ENCODE data around the gene TRPT1.
A peak's percentile ranks its signal among the peaks of the same experiment; 100 is the strongest.

TRPT1 gene

GRCh38 chr11:64245797-64246620 lies 20.0 kb upstream of the TRPT1 start:
- Histone ChIP-seq H3K9me3 (ENCODE audit: control insufficient read depth in 5 of 5, low read length in 5 of 5) (no peaks in the 10 kb centered on the region), H3K4me3 (ENCODE audit: low read depth in 1 of 5, low read length in 5 of 5) (peak overlapping the region; percentile 63 to 73 (median 72)), H3K27me3 (ENCODE audit: control insufficient read depth in 5 of 5, insufficient read depth in 4 of 5, low read length in 5 of 5) (peaks cover 0 to 2% (median 0%) of the 10 kb centered on the region in 5 donors), H3K4me1 (ENCODE audit: control insufficient read depth in 5 of 5, insufficient read depth in 5 of 5, low read length in 5 of 5) (peaks cover 2 to 63% (median 54%) of the 10 kb centered on the region in 5 donors), H3K9ac (ENCODE audit: low read length in 5 of 5) (peak overlapping the region in 4 of 5 donors; percentile 54 to 75 (median 62)), H3K36me3 (ENCODE audit: control insufficient read depth in 5 of 5, insufficient read depth in 5 of 5, low read length in 5 of 5) (peaks cover 0 to 14% (median 11%) of the 10 kb centered on the region in 5 donors), H3K27ac (ENCODE audit: low read depth, low read length) (peak overlapping the region; percentile 89)

DNA sequence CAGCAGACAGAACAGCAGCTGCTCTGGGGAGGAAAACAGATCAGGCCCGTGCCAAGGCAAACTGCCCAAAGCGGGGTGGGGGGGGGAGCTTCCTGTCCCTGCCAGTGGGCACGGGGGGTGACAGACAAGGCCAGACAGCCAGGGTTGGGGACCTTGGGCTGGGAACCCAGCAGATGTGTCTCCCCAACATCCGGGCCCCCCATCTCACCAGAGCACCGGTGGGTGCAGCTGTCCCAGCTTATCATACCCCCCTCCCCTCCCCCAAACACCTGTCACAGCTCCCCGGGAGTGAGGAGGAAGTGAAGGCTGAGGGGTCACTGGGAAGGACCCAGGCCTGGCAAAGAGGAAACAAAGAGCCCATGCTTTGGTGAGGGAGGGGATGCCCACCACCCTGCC lies 19.4 kb upstream of the TRPT1 start:
- Histone ChIP-seq H3K9ac (ENCODE audit: low read length in 5 of 5) (peak overlapping the region in 3 of 5 donors; percentile 54 to 75 (median 60)), H3K27me3 (ENCODE audit: control insufficient read depth in 5 of 5, insufficient read depth in 4 of 5, low read length in 5 of 5) (peaks cover 0 to 7% (median 0%) of the 10 kb centered on the region in 5 donors), H3K36me3 (ENCODE audit: control insufficient read depth in 5 of 5, insufficient read depth in 5 of 5, low read length in 5 of 5) (peaks cover 0 to 15% (median 11%) of the 10 kb centered on the region in 5 donors), H3K4me1 (ENCODE audit: control insufficient read depth in 5 of 5, insufficient read depth in 5 of 5, low read length in 5 of 5) (peaks cover 8 to 60% (median 50%) of the 10 kb centered on the region in 5 donors), H3K4me3 (ENCODE audit: low read depth in 1 of 5, low read length in 5 of 5) (peak overlapping the region; percentile 56 to 73 (median 68)), H3K27ac (ENCODE audit: low read depth, low read length) (peak overlapping the region; percentile 89), H3K9me3 (ENCODE audit: control insufficient read depth in 5 of 5, low read length in 5 of 5) (no peaks in the 10 kb centered on the region)

- Histone ChIP-seq H3K27ac (ENCODE audit: low read depth, low read length) (peak overlapping the region; percentile 89), H3K36me3 (ENCODE audit: control insufficient read depth in 5 of 5, insufficient read depth in 5 of 5, low read length in 5 of 5) (peaks cover 0 to 15% (median 11%) of the 10 kb centered on the region in 5 donors), H3K4me3 (ENCODE audit: low read depth in 1 of 5, low read length in 5 of 5) (peak overlapping the region; percentile 35 to 73 (median 68)), H3K9me3 (ENCODE audit: control insufficient read depth in 5 of 5, low read length in 5 of 5) (no peaks in the 10 kb centered on the region), H3K4me1 (ENCODE audit: control insufficient read depth in 5 of 5, insufficient read depth in 5 of 5, low read length in 5 of 5) (peaks cover 10 to 65% (median 53%) of the 10 kb centered on the region in 5 donors), H3K9ac (ENCODE audit: low read length in 5 of 5) (peak overlapping the region in 4 of 5 donors; percentile 51 to 75 (median 57)), H3K27me3 (ENCODE audit: control insufficient read depth in 5 of 5, insufficient read depth in 4 of 5, low read length in 5 of 5) (peaks cover 0 to 7% (median 0%) of the 10 kb centered on the region in 5 donors)
Observed at GRCh38 chr11:64244966-64245365, 19.0 kb upstream of the TRPT1 start.

DNA sequence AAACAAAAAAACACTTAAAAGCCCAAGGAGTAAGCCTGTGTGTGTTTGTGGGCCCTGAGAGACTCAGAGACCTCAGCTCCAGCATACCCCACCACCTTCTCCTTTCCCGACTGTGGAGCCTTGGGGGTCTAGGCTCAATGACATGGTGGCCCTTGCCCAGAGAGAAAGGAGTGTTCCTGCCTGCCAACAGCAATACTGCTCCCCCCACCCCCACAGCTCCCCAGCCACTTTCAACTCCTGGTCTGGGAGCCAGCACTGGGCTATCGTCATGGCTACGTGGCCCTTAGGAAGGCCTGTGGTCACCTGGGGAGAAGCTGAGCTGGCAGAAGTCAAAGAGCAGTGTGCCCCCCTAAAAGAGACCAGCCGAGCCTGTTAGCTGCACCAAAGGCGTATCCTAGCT lies 18.1 kb upstream of the TRPT1 start:
- peaks cover 0 to 7% (median 0%) of the 10 kb centered on the region in 5 donors for H3K27me3 ChIP-seq (ENCODE audit: control insufficient read depth in 5 of 5, insufficient read depth in 4 of 5, low read length in 5 of 5)
- H3K36me3 ChIP-seq (ENCODE audit: control insufficient read depth in 5 of 5, insufficient read depth in 5 of 5, low read length in 5 of 5), result peaks cover 0 to 16% (median 12%) of the 10 kb centered on the region in 5 donors
- H3K27ac ChIP-seq (ENCODE audit: low read depth, low read length), result peak overlapping the region; percentile 54
- no peaks in the 10 kb centered on the region for H3K9me3 ChIP-seq (ENCODE audit: control insufficient read depth in 5 of 5, low read length in 5 of 5)
- H3K9ac ChIP-seq (ENCODE audit: low read length in 5 of 5), result no peak overlapping the region
- H3K4me3 ChIP-seq (ENCODE audit: low read depth in 1 of 5, low read length in 5 of 5), result no peak overlapping the region
- peaks cover 10 to 70% (median 53%) of the 10 kb centered on the region in 5 donors for H3K4me1 ChIP-seq (ENCODE audit: control insufficient read depth in 5 of 5, insufficient read depth in 5 of 5, low read length in 5 of 5)

DNA sequence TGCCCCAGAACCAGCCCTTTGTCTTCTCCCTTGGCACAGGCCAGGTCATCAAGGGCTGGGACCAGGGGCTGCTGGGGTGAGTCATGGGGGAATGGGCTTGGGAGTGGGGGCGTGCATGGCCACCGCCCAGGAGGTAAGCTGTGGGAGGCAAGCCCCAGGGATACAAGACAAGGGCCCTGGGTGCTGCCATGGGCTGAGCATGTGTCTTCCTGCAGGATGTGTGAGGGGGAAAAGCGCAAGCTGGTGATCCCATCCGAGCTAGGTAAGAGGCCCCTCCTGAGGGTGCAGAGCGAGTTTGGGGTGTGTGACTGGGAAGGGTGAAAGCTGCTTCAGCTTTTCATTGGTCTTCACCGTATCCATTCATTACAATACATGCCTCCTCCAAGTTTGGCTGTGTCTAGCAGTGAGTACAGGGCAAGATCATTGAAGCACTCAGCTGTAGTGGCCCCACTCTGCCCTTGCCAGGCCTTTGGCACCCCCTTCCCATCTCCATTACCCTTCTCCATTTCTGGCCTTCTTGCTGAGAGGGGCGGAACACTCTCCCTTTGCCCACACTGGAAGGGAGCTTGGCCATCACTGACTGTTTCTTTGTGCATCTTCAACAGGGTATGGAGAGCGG lies 17.4 kb upstream of the TRPT1 start:
- Histone ChIP-seq H3K4me3 (ENCODE audit: low read depth in 1 of 5, low read length in 5 of 5) (no peak overlapping the region), H3K9ac (ENCODE audit: low read length in 5 of 5) (peak overlapping the region in 1 of 5 donors; percentile 39)

GRCh38 chr11:64241491-64242374 lies 15.7 kb upstream of the TRPT1 start:
- peaks cover 7 to 62% (median 42%) of the 10 kb centered on the region in 5 donors for H3K4me1 ChIP-seq (ENCODE audit: control insufficient read depth in 5 of 5, insufficient read depth in 5 of 5, low read length in 5 of 5)
- H3K27ac ChIP-seq (ENCODE audit: low read depth, low read length), result peak overlapping the region; percentile 99
- H3K36me3 ChIP-seq (ENCODE audit: control insufficient read depth in 5 of 5, insufficient read depth in 5 of 5, low read length in 5 of 5), result peaks cover 0 to 39% (median 34%) of the 10 kb centered on the region in 5 donors
- peak overlapping the region in 4 of 5 donors; percentile 77 to 88 (median 82) for H3K9ac ChIP-seq (ENCODE audit: low read length in 5 of 5)
- no peaks in the 10 kb centered on the region for H3K9me3 ChIP-seq (ENCODE audit: control insufficient read depth in 5 of 5, low read length in 5 of 5)
- peaks cover 0 to 7% (median 0%) of the 10 kb centered on the region in 5 donors for H3K27me3 ChIP-seq (ENCODE audit: control insufficient read depth in 5 of 5, insufficient read depth in 4 of 5, low read length in 5 of 5)
- peak overlapping the region; percentile 29 to 86 (median 79) for H3K4me3 ChIP-seq (ENCODE audit: low read depth in 1 of 5, low read length in 5 of 5)

More for the DNA sequence above, 17.4 kb upstream of the TRPT1 start:
- Histone ChIP-seq H3K9me3 (ENCODE audit: control insufficient read depth in 5 of 5, low read length in 5 of 5) (no peaks in the 10 kb centered on the region), H3K27ac (ENCODE audit: low read depth, low read length) (peak overlapping the region; percentile 54), H3K4me1 (ENCODE audit: control insufficient read depth in 5 of 5, insufficient read depth in 5 of 5, low read length in 5 of 5) (peaks cover 10 to 70% (median 53%) of the 10 kb centered on the region in 5 donors), H3K36me3 (ENCODE audit: control insufficient read depth in 5 of 5, insufficient read depth in 5 of 5, low read length in 5 of 5) (peaks cover 0 to 23% (median 20%) of the 10 kb centered on the region in 5 donors), H3K27me3 (ENCODE audit: control insufficient read depth in 5 of 5, insufficient read depth in 4 of 5, low read length in 5 of 5) (peaks cover 0 to 7% (median 0%) of the 10 kb centered on the region in 5 donors)

DNA sequence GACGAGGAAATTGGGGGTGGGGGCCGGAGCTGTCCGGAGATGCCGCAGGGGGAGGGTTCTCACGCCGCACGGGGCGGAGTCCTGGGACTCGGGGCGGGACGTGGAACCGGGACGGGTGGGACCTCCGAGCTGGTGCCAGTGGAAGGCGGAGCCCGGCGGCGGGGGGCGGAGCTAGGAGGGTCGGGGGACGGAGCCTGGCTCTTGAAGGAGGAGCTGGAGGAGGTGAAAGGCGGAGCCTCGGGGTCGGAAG lies 15.2 kb upstream of the TRPT1 start:
- peaks cover 7 to 61% (median 40%) of the 10 kb centered on the region in 5 donors for H3K4me1 ChIP-seq (ENCODE audit: control insufficient read depth in 5 of 5, insufficient read depth in 5 of 5, low read length in 5 of 5)
- no peaks in the 10 kb centered on the region for H3K9me3 ChIP-seq (ENCODE audit: control insufficient read depth in 5 of 5, low read length in 5 of 5)
- peaks cover 0 to 7% (median 0%) of the 10 kb centered on the region in 5 donors for H3K27me3 ChIP-seq (ENCODE audit: control insufficient read depth in 5 of 5, insufficient read depth in 4 of 5, low read length in 5 of 5)
- peak overlapping the region; percentile 99 for H3K27ac ChIP-seq (ENCODE audit: low read depth, low read length)
- H3K36me3 ChIP-seq (ENCODE audit: control insufficient read depth in 5 of 5, insufficient read depth in 5 of 5, low read length in 5 of 5), result peaks cover 0 to 39% (median 34%) of the 10 kb centered on the region in 5 donors
- peak overlapping the region in 4 of 5 donors; percentile 75 to 86 (median 82) for H3K4me3 ChIP-seq (ENCODE audit: low read depth in 1 of 5, low read length in 5 of 5)
- H3K9ac ChIP-seq (ENCODE audit: low read length in 5 of 5), result peak overlapping the region in 4 of 5 donors; percentile 72 to 95 (median 91)

GRCh38 chr11:64240435-64241240 lies 14.7 kb upstream of the TRPT1 start, which contains the start of gene FKBP2:
TSS of gene FKBP2 (plus strand) at chr11:64241095. CDS start at chr11:64242388, 1,293 bp downstream.
- H3K36me3 ChIP-seq (ENCODE audit: control insufficient read depth in 5 of 5, insufficient read depth in 5 of 5, low read length in 5 of 5), result peaks cover 0 to 42% (median 34%) of the 10 kb centered on the region in 5 donors
- peak within 1 kb of the TSS; percentile 99 for H3K27ac ChIP-seq (ENCODE audit: low read depth, low read length)
- peaks cover 0 to 7% (median 0%) of the 10 kb centered on the region in 5 donors for H3K27me3 ChIP-seq (ENCODE audit: control insufficient read depth in 5 of 5, insufficient read depth in 4 of 5, low read length in 5 of 5)
- H3K4me1 ChIP-seq (ENCODE audit: control insufficient read depth in 5 of 5, insufficient read depth in 5 of 5, low read length in 5 of 5), result peaks cover 8 to 61% (median 40%) of the 10 kb centered on the region in 5 donors
- H3K9me3 ChIP-seq (ENCODE audit: control insufficient read depth in 5 of 5, low read length in 5 of 5), result no peaks in the 10 kb centered on the region
- peak within 1 kb of the TSS; percentile 79 to 95 (median 90) for H3K9ac ChIP-seq (ENCODE audit: low read length in 5 of 5)
- H3K4me3 ChIP-seq (ENCODE audit: low read depth in 1 of 5, low read length in 5 of 5), result peak within 1 kb of the TSS; percentile 75 to 86 (median 84)
